Ascending aorta (tissue), 2 donors: Measurements from ENCODE around the gene CHD9. TPM values are rescaled to one million over a fixed set of nuclear protein-coding genes. Genes with fewer than 3 reads are reported as not detected.
A peak's percentile ranks its signal among the peaks of the same experiment; 100 is the strongest.

ENCODE experiments used
- DNase-seq, 2 donors: peaks; one replicate each; pipeline ENCODE4 v3.0.0-alpha.2; 2019; ENCODE audit warnings: low spot score in 2 of 2
- H3K27ac ChIP-seq, 2 donors: fragments of 200-600 bp; sonication (generic); one replicate each; pipeline ENCODE4 v1.5.1; 2016 to 2017; ENCODE audit warnings: mild to moderate bottlenecking in 1 of 2
- H3K27me3 ChIP-seq: fragments of 200-600 bp; sonication (generic); one replicate; pipeline ENCODE4 v1.5.1; 2017
- H3K36me3 ChIP-seq, 2 donors: fragments of 200-600 bp; sonication (generic); one replicate each; pipeline ENCODE4 v1.5.1; 2016
- H3K4me1 ChIP-seq, 2 donors: fragments of 200-600 bp; sonication (generic); one replicate each; pipeline ENCODE4 v1.5.1; 2016 to 2017; ENCODE audit warnings: mild to moderate bottlenecking in 1 of 2
- H3K4me3 ChIP-seq, 2 donors: fragments of 200-600 bp; sonication (generic); one replicate each; pipeline ENCODE4 v1.5.1; 2016 to 2017; ENCODE audit warnings: mild to moderate bottlenecking in 1 of 2
- H3K9me3 ChIP-seq, 2 donors: fragments of 200-600 bp; sonication (generic); one replicate each; pipeline ENCODE4 v1.5.1; 2016
- intact Hi-C: fragments of 100-400 bp; cut with DNase I; formaldehyde crosslinking; loops from one replicate; pipeline ENCODE4 v1.15.1; 2023
- total RNA-seq: library from RNA; depleted of rRNA; stranded (reverse); fragments of >200 nt; gene quantifications from one replicate; pipeline ENCODE4 v1.1.0, GENCODE V29; 2016
- TF ChIP-seq, protein P1 (sequence below), 3 experiments: fragments of 200-600 bp in 2 of 3; fragments of 450-650 bp in 1 of 3; sonication (generic) in 2 of 3; IDR thresholded peaks; one replicate each; pipeline ENCODE4 v1.5.1; 2016 to 2019; ENCODE audit warnings: antibody characterized with exemption in 3 of 3, mild to moderate bottlenecking in 1 of 3, moderate library complexity in 1 of 3

CHD9 gene
- total RNA-seq, 1 donor from 2014 or later: 56.9 TPM

DNA sequence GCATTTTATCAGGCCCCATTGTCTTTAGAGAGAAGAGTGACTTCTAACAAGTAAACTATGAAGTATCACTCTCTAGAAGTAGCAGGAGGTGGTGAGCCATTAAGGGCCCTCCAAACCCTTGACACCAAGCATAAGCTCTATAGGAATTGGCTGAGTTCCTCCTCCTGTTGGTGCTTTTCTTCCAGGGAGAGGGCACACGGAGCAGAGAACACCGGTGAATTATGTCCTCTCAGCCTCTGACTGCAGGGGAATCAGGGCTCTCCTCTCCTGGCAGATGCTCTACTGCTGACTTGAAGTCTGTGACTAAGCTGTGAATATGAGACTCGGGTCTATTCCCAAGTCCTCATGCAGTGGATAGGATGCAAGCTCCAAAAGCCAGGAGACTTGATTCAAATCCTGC, 32.3 kb downstream of the CHD9 start:
- no peak for DNase-seq
- intact Hi-C loops: no loop called here
- Histone ChIP-seq H3K4me1 (peaks cover 17 to 65% of the 10 kb centered on the region in 2 donors), H3K36me3 (no peaks in the 10 kb centered on the region), H3K27ac (peak overlapping the region in 1 of 2 donors; percentile 56), H3K4me3 (no peak overlapping the region), H3K27me3 (no peaks in the 10 kb centered on the region), H3K9me3 (no peaks in the 10 kb centered on the region)
- TF ChIP-seq, protein P1, sequence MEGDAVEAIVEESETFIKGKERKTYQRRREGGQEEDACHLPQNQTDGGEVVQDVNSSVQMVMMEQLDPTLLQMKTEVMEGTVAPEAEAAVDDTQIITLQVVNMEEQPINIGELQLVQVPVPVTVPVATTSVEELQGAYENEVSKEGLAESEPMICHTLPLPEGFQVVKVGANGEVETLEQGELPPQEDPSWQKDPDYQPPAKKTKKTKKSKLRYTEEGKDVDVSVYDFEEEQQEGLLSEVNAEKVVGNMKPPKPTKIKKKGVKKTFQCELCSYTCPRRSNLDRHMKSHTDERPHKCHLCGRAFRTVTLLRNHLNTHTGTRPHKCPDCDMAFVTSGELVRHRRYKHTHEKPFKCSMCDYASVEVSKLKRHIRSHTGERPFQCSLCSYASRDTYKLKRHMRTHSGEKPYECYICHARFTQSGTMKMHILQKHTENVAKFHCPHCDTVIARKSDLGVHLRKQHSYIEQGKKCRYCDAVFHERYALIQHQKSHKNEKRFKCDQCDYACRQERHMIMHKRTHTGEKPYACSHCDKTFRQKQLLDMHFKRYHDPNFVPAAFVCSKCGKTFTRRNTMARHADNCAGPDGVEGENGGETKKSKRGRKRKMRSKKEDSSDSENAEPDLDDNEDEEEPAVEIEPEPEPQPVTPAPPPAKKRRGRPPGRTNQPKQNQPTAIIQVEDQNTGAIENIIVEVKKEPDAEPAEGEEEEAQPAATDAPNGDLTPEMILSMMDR (IDR thresholded peaks at IDR 0.05): no peak

- no peaks in the 10 kb centered on the region for H3K36me3 ChIP-seq
- H3K27me3 ChIP-seq: no peaks in the 10 kb centered on the region
- no peak for DNase-seq
- peaks cover 19 to 63% of the 10 kb centered on the region in 2 donors for H3K4me1 ChIP-seq
- peak overlapping the region in 1 of 2 donors; percentile 44 for H3K4me3 ChIP-seq
- intact Hi-C loops: loop anchor here (2.0 to 10.0 kb wide), 3 partner anchors 35 to 345 kb away; partner anchors contain the start of genes CHD9 and RBL2
- no peaks in the 10 kb centered on the region for H3K9me3 ChIP-seq
- H3K27ac ChIP-seq: peak overlapping the region; percentile 80 to 88
- TF ChIP-seq, protein P1 (IDR thresholded peaks at IDR 0.05): no peak
Observed at GRCh38 chr16:53089434-53090285, 34.9 kb downstream of the CHD9 start.

DNA sequence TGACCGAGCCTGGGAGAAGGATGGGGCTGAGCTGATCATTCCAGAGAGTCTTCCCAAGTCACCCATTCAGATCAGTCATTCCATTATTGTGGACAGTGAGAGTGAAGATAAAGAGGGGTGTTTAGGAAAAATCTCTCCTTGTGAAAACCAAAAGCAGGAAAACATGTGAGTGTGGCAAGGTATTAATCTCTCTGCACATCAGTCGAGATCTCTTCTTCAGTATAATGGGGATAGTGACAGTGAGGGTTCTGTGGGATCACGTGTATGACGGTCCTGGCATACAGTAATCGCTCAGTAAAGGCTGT, 35.4 kb downstream of the CHD9 start:
- intact Hi-C loops: loop anchor here (2.0 to 10.0 kb wide), 3 partner anchors 35 to 345 kb away; partner anchors contain the start of genes CHD9 and RBL2
- H3K4me3 ChIP-seq: peak overlapping the region in 1 of 2 donors; percentile 44
- H3K4me1 ChIP-seq: peaks cover 19 to 58% of the 10 kb centered on the region in 2 donors
- H3K36me3 ChIP-seq: no peaks in the 10 kb centered on the region
- H3K27ac ChIP-seq: peak overlapping the region; percentile 80 to 88
- DNase-seq: no peak
- TF ChIP-seq, protein P1 (IDR thresholded peaks at IDR 0.05): no peak
- H3K9me3 ChIP-seq: no peaks in the 10 kb centered on the region
- H3K27me3 ChIP-seq: no peaks in the 10 kb centered on the region

- no peaks in the 10 kb centered on the region for H3K27me3 ChIP-seq
- peak overlapping the region; percentile 80 to 88 for H3K27ac ChIP-seq
- TF ChIP-seq, protein P1 (IDR thresholded peaks at IDR 0.05): no peak
- H3K4me1 ChIP-seq: peaks cover 19 to 52% of the 10 kb centered on the region in 2 donors
- H3K9me3 ChIP-seq: no peaks in the 10 kb centered on the region
- H3K36me3 ChIP-seq: no peaks in the 10 kb centered on the region
- peak; percentile 86 to 98 for DNase-seq
- intact Hi-C loops: loop anchor here (1.0 to 10.0 kb wide), 4 partner anchors 8 to 344 kb away; partner anchors contain the start of genes CHD9 and RBL2
- H3K4me3 ChIP-seq: peak overlapping the region in 1 of 2 donors; percentile 44
Observed at GRCh38 chr16:53090591-53091411, 36.0 kb downstream of the CHD9 start.

DNA sequence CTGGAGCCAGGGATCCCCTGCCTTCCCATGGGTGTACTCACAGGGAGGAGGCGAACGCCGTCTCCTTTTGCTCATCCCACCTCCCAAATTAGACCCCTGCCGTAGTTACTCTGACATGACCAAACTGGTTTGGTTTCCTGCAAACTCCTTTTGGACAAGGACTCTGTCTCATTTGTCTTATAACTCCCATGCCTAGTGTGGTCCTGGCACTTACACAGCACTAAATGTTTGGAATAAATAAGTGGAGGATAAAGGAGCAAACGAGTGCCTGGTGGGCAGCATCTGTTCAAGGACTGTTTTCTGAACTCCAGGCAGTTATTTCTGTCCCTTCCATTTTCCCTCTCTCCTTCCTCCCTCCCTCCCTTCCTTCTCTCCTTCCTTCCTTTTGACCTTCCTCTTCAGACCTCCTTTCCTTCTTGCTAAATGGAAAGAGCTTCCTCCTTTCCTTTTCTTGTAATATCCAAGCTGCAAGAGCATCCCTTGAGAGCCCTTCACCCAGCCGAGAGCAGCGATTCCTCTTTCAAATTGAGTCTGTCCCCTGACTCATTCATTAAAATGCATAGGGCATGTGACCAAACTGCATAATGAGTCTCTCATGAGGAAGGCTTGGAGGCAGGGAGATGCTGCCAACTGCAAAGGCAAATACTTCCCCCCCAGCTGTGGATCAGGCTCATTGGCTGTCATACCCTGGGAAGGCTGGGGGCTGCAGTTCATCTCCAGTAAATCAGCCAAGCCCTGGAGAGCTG, 36.8 kb downstream of the CHD9 start:
- Histone ChIP-seq H3K27ac (peak overlapping the region; percentile 80 to 88), H3K4me3 (peak overlapping the region in 1 of 2 donors; percentile 44), H3K4me1 (peaks cover 19 to 44% of the 10 kb centered on the region in 2 donors), H3K9me3 (no peaks in the 10 kb centered on the region), H3K36me3 (no peaks in the 10 kb centered on the region), H3K27me3 (no peaks in the 10 kb centered on the region)
- intact Hi-C loops: loop anchor here (1.0 to 10.0 kb wide), 4 partner anchors 8 to 343 kb away; partner anchors contain the start of genes CHD9 and RBL2
- TF ChIP-seq, protein P1 (IDR thresholded peaks at IDR 0.05): no peak
- peak in 1 of 2 donors; percentile 76 for DNase-seq
